IMR-90 (cell line): Measurements from ENCODE around the gene LGALS4. TPM values are rescaled to one million over a fixed set of nuclear protein-coding genes. Genes with fewer than 3 reads are reported as not detected.
"Not testable (repeated sequence)": the region's sequence is repeated elsewhere in the genome, so short reads cannot be mapped to it uniquely, and the experiment has no call there.

Experiments used
- ATAC-seq: fragments of 200-7000 bp; cut with Tn5 transposase; 2 replicates; pipeline ENCODE4 v1.9.1; 2020; ENCODE audit warnings: low read depth, mild to moderate bottlenecking, moderate library complexity
- BruUV-seq: library from RNA; stranded (reverse); fragments of 400-500 nt; replicated peaks from 2 replicates; lab custom pipeline; 2021; lab: Mats Ljungman, UMichigan
- CTCF ChIA-PET: fragments of 300-600 bp; formaldehyde crosslinking; extraction: SDS; loops from one replicate; lab custom pipeline; 2021; ENCODE audit warnings: antibody characterized with exemption; lab: Yijun Ruan, JAX
- POLR2A ChIA-PET: fragments of 300-600 bp; sonication (Branson Sonifier 250); formaldehyde crosslinking; loops from one replicate; lab custom pipeline; 2022; ENCODE audit warnings: antibody characterized with exemption; ENCODE audit not compliant: unreplicated experiment; lab: Charles Lee
- DNase-seq: peaks from one replicate; pipeline ENCODE4 v3.0.0; 2013
- H2AFZ ChIP-seq: replicated peaks from 2 replicates; pipeline ENCODE3; 2013; ENCODE audit warnings: low read length, mild to moderate bottlenecking; ENCODE audit not compliant: poor library complexity
- H2AK5ac ChIP-seq: 2 replicates; pipeline ENCODE4 v1.6.1; 2013; ENCODE audit warnings: low read depth, low read length, inconsistent platforms
- H2AK9ac ChIP-seq: replicated peaks from 2 replicates; pipeline ENCODE3; 2013; ENCODE audit warnings: mild to moderate bottlenecking, low read depth, low read length, moderate library complexity; ENCODE audit not compliant: poor library complexity
- H2BK120ac ChIP-seq: 2 replicates; pipeline ENCODE4 v1.6.1; 2013; ENCODE audit warnings: low read depth, low read length, inconsistent platforms
- H2BK15ac ChIP-seq: 3 replicates; pipeline ENCODE4 v1.6.1; 2013; ENCODE audit warnings: low read depth, low read length, inconsistent platforms
- H2BK20ac ChIP-seq: 2 replicates; pipeline ENCODE4 v1.6.1; 2013; ENCODE audit warnings: low read depth, mild to moderate bottlenecking, inconsistent platforms, low read length, moderate library complexity
- H2BK5ac ChIP-seq: 2 replicates; pipeline ENCODE4 v1.6.1; 2013; ENCODE audit warnings: mild to moderate bottlenecking, low read depth, low read length, inconsistent platforms; ENCODE audit not compliant: poor library complexity, severe bottlenecking
- H3K14ac ChIP-seq: replicated peaks from 2 replicates; pipeline ENCODE4 v1.6.1; 2013; ENCODE audit warnings: low read depth, low read length, inconsistent platforms
- H3K18ac ChIP-seq: 2 replicates; pipeline ENCODE4 v1.6.1; 2013; ENCODE audit warnings: low read depth, low read length, control low read depth
- H3K23ac ChIP-seq: 2 replicates; pipeline ENCODE4 v1.6.1; 2013; ENCODE audit warnings: low read depth, low read length, inconsistent platforms
- H3K27ac ChIP-seq: 2 replicates; pipeline ENCODE4 v1.5.1; 2013; ENCODE audit warnings: mild to moderate bottlenecking, control low read depth, low read length; ENCODE audit not compliant: insufficient read depth
- H3K27me3 ChIP-seq: 2 replicates; pipeline ENCODE4 v1.6.1; 2013; ENCODE audit warnings: low read length; ENCODE audit not compliant: control insufficient read depth, insufficient read depth
- H3K36me3 ChIP-seq: 2 replicates; pipeline ENCODE4 v1.6.1; 2013; ENCODE audit warnings: low read length, mixed read lengths; ENCODE audit not compliant: control insufficient read depth, insufficient read depth
- H3K4ac ChIP-seq: 2 replicates; pipeline ENCODE4 v1.6.1; 2013; ENCODE audit warnings: low read depth, low read length, inconsistent platforms
- H3K4me1 ChIP-seq: 2 replicates; pipeline ENCODE4 v1.6.1; 2013; ENCODE audit warnings: low read length, mixed read lengths; ENCODE audit not compliant: control insufficient read depth, insufficient read depth
- H3K4me2 ChIP-seq: 2 replicates; pipeline ENCODE4 v1.6.1; 2013; ENCODE audit warnings: low read depth, mild to moderate bottlenecking, control low read depth, low read length, moderate library complexity
- H3K4me3 ChIP-seq: 2 replicates; pipeline ENCODE4 v1.5.1; 2013; ENCODE audit warnings: low read depth, mild to moderate bottlenecking, control low read depth, low read length, moderate library complexity; ENCODE audit not compliant: insufficient read depth
- H3K56ac ChIP-seq: 2 replicates; pipeline ENCODE4 v1.6.1; 2013; ENCODE audit warnings: low read length, inconsistent platforms; ENCODE audit not compliant: insufficient read depth; ENCODE audit errors: extremely low read depth
- H3K79me1 ChIP-seq, 2 experiments: 2 replicates each; pipeline ENCODE4 v1.6.1; 2013; ENCODE audit warnings: low read length in 2 of 2, inconsistent platforms in 1 of 2, low read depth in 1 of 2
- H3K9ac ChIP-seq: 2 replicates; pipeline ENCODE4 v1.6.1; 2013; ENCODE audit warnings: low read depth, low read length, control low read depth
- H3K9me1 ChIP-seq: 2 replicates; pipeline ENCODE4 v1.6.1; 2013; ENCODE audit warnings: low read length, inconsistent platforms; ENCODE audit not compliant: insufficient read depth
- H3K9me3 ChIP-seq: 2 replicates; pipeline ENCODE4 v1.6.1; 2013; ENCODE audit warnings: low read length; ENCODE audit not compliant: control insufficient read depth, insufficient read depth
- H4K20me1 ChIP-seq: 2 replicates; pipeline ENCODE4 v1.6.1; 2013; ENCODE audit warnings: low read length, inconsistent platforms; ENCODE audit not compliant: insufficient read depth
- H4K5ac ChIP-seq: 2 replicates; pipeline ENCODE4 v1.6.1; 2013; ENCODE audit warnings: mild to moderate bottlenecking, low read depth, low read length, control low read depth
- H4K8ac ChIP-seq, 2 experiments: 2 replicates each; pipeline ENCODE4 v1.6.1; 2013; ENCODE audit warnings: low read depth in 2 of 2, low read length in 2 of 2, control low read depth in 1 of 2, inconsistent platforms in 1 of 2
- H4K91ac ChIP-seq: 2 replicates; pipeline ENCODE4 v1.6.1; 2013; ENCODE audit warnings: low read depth, low read length, inconsistent platforms; ENCODE audit not compliant: insufficient read depth
- RFX5 ChIP-seq: IDR thresholded peaks from 2 replicates; pipeline ENCODE4 v1.8.0; 2012; ENCODE audit warnings: low read depth, mild to moderate bottlenecking, low read length, moderate library complexity
- WGBS, 2 experiments: methylation state at CpG; one replicate each; pipeline versions ENCODE4 v1.1.5 to v1.1.7; 2013; ENCODE audit warnings: missing lambda C conversion rate in 2 of 2; ENCODE audit not compliant: insufficient read length in 1 of 2; ENCODE audit errors: extremely low coverage in 2 of 2; 5-methylcytosine and 5-hydroxymethylcytosine counted together
- dilution Hi-C: fragments of 300-500 bp; cut with HindIII; formaldehyde crosslinking; loops from one replicate; pipeline ENCODE4 v1.14.3; 2018; ENCODE audit warnings: low sequenced_read_pairs; ENCODE audit not compliant: unreplicated experiment
- in situ Hi-C: fragments of 300-500 bp; cut with MboI; formaldehyde crosslinking; loops from 3 replicates; pipeline ENCODE4 v1.14.3; 2019; ENCODE audit warnings: low sequenced_read_pairs, inconsistent platforms, mixed read lengths
- intact Hi-C: fragments of 100-400 bp; cut with micrococcal nuclease; formaldehyde crosslinking; loops from 2 replicates; pipeline ENCODE4 v1.10.0; 2022
- polyA plus RNA-seq, 3 experiments: library from polyadenylated mRNA; depleted of rRNA; stranded (reverse); fragments of >200 nt; gene quantifications; 2 replicates each; pipeline ENCODE4 v1.2.3, GENCODE V29; 2012; ENCODE audit warnings: low replicate concordance in 1 of 3
- total RNA-seq: library from RNA; depleted of rRNA; stranded (reverse); fragments of >200 nt; gene quantifications from 2 replicates; pipeline ENCODE4 v1.2.3, GENCODE V29; 2012

The LGALS4 gene
- total and polyA plus RNA-seq, 2 of the 4 experiments (the other 2 are of a cell fraction) = 0.29 TPM; not detected in 1

GRCh38 chr19:38763795-38764220 is 48.9 kb downstream of the LGALS4 start:
- no peak overlapping the region for H3K56ac ChIP-seq
- H2BK5ac ChIP-seq = no peak overlapping the region
- no peak overlapping the region for H3K18ac ChIP-seq
- no peak overlapping the region for H3K14ac ChIP-seq
- WGBS, 2 experiments = 90% methylated on average over 2 of the region's 3 CpGs; no CpG with 5 or more reads in 1 of the 2 experiments
- no peaks in the 10 kb centered on the region for H3K36me3 ChIP-seq
- no peak for TF ChIP-seq RFX5
- no peak overlapping the region for H4K91ac ChIP-seq
- POLR2A ChIA-PET = no interaction called here
- no peak overlapping the region for H4K5ac ChIP-seq
- H3K27ac ChIP-seq = no peak overlapping the region
- dilution Hi-C loops (no loop called here), in situ Hi-C loops (no loop called here), intact Hi-C loops (no loop called here)
- H3K4me1 ChIP-seq = no peaks in the 10 kb centered on the region
- CTCF ChIA-PET = no interaction called here
- H3K9me3 ChIP-seq = no peaks in the 10 kb centered on the region
- H2BK15ac ChIP-seq = no peak overlapping the region
- no peak overlapping the region for H3K4me2 ChIP-seq
- no peak overlapping the region for H3K4ac ChIP-seq
- H2BK120ac ChIP-seq = no peak overlapping the region
- no peak overlapping the region for H3K23ac ChIP-seq
- DNase-seq (no peak), ATAC-seq (no peak)
- H3K4me3 ChIP-seq = no peak overlapping the region
- no peaks in the 10 kb centered on the region for H3K9me1 ChIP-seq
- H4K8ac ChIP-seq = no peak overlapping the region
- no peak overlapping the region for H2AK5ac ChIP-seq
- H3K9ac ChIP-seq = no peak overlapping the region
- H2BK20ac ChIP-seq = no peak overlapping the region
- H3K27me3 ChIP-seq = 0 out of 2 replicates have a peak, but pooled peaks cover 1% of the 10 kb centered on the region
- H4K20me1 ChIP-seq = no peaks in the 10 kb centered on the region
- no TSS peak for BruUV-seq
- H2AFZ ChIP-seq = no peak overlapping the region
- H2AK9ac ChIP-seq = no peak overlapping the region
- no peaks in the 10 kb centered on the region for H3K79me1 ChIP-seq

GRCh38 chr19:38761884-38762389 is 50.8 kb downstream of the LGALS4 start:
- BruUV-seq, H2BK15ac ChIP-seq, H3K23ac ChIP-seq, H3K4me3 ChIP-seq, intact Hi-C loops, POLR2A ChIA-PET, H2BK5ac ChIP-seq, H3K9me3 ChIP-seq, dilution Hi-C loops, H3K4me2 ChIP-seq, H4K8ac ChIP-seq, in situ Hi-C loops, H4K5ac ChIP-seq, H3K27ac ChIP-seq, H2AK9ac ChIP-seq, H3K36me3 ChIP-seq, H3K9me1 ChIP-seq, H2BK120ac ChIP-seq, H2AFZ ChIP-seq, H4K20me1 ChIP-seq, H3K27me3 ChIP-seq, H3K18ac ChIP-seq, DNase-seq, H3K4me1 ChIP-seq, H3K56ac ChIP-seq, ATAC-seq, H3K14ac ChIP-seq, H3K9ac ChIP-seq, H3K79me1 ChIP-seq, H2BK20ac ChIP-seq, H3K4ac ChIP-seq, H4K91ac ChIP-seq, H2AK5ac ChIP-seq: not testable (repeated sequence)
- CTCF ChIA-PET = interaction anchor here (0.6 to 1.0 kb wide), 3 partner anchors 8 to 194 kb away, joined by 3 to 8 read pairs (median 6); no protein-coding TSS in a partner anchor
- WGBS, 2 experiments = 74% methylated on average over 2 of the region's 9 CpGs; no CpG with 5 or more reads in 1 of the 2 experiments
